ENCODE data around the gene RPS6KA5. TPM values are rescaled to one million over a fixed set of nuclear protein-coding genes. Genes with fewer than 3 reads are reported as not detected.

RPS6KA5 gene
- total RNA-seq, 1 donor from 2014 or later: 1.0 TPM

DNA sequence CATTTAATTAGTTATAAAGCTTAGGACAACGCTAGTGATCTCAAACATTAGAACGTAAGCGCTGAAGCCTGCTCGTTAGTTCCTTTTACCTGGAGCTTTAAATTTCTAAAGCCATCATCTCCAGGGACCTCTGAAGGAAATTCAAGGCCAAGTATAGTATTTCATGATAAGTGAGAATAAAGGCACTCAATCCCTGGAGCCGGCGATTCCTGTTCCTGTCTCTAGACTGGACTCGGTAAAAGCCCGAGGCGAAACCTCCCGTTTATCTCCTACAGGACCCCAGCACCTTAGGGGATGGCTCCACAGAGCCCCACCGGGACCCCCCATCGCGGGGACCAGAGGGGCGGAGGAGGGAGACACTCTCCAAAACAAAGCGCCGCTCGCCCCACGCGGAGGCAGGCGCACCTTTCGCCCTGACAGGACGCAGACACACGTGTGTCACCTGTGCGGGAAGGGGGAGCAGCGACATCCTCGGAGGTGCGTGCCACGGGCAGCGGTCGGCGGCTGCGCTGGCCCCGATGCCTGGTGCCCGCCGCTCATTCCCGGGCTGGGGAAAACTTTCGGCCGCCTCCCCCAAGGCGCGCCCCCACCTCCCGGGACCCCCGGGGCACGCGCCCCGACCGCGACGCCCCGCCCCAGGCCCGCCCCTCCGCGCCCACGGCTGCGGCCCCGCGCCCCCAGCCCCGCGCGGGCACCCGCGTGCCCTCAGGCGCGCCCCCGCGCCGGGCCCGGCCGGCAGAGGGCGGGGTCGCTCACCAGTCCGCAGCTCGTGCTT is 678 bp downstream of the RPS6KA5 start:
- peak overlapping the region; percentile 84 for H3K27ac ChIP-seq (ENCODE audit: low read depth, low read length)

DNA sequence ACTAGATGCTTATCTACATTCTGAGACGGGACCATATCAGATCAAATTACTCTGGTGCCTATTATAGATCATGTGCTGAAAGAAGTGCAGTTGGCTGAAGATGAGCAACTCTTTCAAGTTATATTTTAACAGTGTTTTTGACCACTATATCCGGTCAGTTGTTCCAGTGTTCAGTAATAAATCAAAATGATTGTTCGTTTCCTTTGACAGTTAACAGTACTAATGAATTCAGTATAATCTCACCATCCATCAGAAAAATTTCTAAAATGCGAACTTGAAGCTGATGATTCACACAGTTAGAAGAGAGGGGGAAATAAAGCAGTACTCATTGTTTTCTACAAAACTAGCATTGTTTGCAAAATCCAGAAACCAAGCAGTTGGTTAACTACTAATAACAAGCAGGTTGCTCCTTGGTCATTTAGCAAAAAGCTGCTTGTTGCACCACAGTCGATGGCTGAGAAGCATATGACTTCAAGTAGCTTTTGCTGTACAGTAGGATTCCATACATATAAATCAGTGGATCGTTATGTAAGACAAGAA is 2.3 kb downstream of the RPS6KA5 start:
- Mint-ChIP-seq H3K27ac (ENCODE audit: unreplicated experiment) (no peak overlapping the region), H3K4me1 (ENCODE audit: low read depth, unreplicated experiment) (peaks cover 6% of the 10 kb centered on the region), H3K36me3 (ENCODE audit: low read depth, unreplicated experiment) (no peaks in the 10 kb centered on the region), H3K4me3 (ENCODE audit: unreplicated experiment) (no peak overlapping the region), H3K9me3 (ENCODE audit: unreplicated experiment) (no peaks in the 10 kb centered on the region), H3K27me3 (ENCODE audit: low read depth, unreplicated experiment) (no peaks in the 10 kb centered on the region)
- Histone ChIP-seq H3K9ac (ENCODE audit: low read length) (no peak overlapping the region), H3K79me2 (ENCODE audit: insufficient read depth, low read length) (no peaks in the 10 kb centered on the region), H3K9me3 (ENCODE audit: insufficient read depth, low read depth, low read length) (no peaks in the 10 kb centered on the region), H2AFZ (ENCODE audit: low read depth, low read length) (no peak overlapping the region), H3K4me3 (ENCODE audit: insufficient read depth, low read depth, low read length) (no peak overlapping the region), H3K4me1 (ENCODE audit: insufficient read depth, low read length) (peaks cover 14% of the 10 kb centered on the region), H3K27me3 (ENCODE audit: insufficient read depth, low read length) (no peaks in the 10 kb centered on the region), H3K4me2 (ENCODE audit: low read length) (no peak overlapping the region), H3K27ac (ENCODE audit: low read depth, low read length) (no peak overlapping the region), H3K36me3 (ENCODE audit: insufficient read depth, low read length) (no peaks in the 10 kb centered on the region), H4K20me1 (ENCODE audit: insufficient read depth, low read length) (no peaks in the 10 kb centered on the region)
- no peak for FAIRE-seq
- no peak for TF ChIP-seq EZH2 (IDR thresholded peaks at IDR 0.05; ENCODE audit: insufficient read depth, low read length)
- TF ChIP-seq, protein P1, sequence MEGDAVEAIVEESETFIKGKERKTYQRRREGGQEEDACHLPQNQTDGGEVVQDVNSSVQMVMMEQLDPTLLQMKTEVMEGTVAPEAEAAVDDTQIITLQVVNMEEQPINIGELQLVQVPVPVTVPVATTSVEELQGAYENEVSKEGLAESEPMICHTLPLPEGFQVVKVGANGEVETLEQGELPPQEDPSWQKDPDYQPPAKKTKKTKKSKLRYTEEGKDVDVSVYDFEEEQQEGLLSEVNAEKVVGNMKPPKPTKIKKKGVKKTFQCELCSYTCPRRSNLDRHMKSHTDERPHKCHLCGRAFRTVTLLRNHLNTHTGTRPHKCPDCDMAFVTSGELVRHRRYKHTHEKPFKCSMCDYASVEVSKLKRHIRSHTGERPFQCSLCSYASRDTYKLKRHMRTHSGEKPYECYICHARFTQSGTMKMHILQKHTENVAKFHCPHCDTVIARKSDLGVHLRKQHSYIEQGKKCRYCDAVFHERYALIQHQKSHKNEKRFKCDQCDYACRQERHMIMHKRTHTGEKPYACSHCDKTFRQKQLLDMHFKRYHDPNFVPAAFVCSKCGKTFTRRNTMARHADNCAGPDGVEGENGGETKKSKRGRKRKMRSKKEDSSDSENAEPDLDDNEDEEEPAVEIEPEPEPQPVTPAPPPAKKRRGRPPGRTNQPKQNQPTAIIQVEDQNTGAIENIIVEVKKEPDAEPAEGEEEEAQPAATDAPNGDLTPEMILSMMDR (IDR thresholded peaks at IDR 0.05; ENCODE audit: insufficient read depth, low read depth, low read length): no peak
- peak; percentile 12 for DNase-seq (ENCODE audit: low read depth)

More for the DNA sequence above, 678 bp downstream of the RPS6KA5 start:
- FAIRE-seq (no peak), DNase-seq (ENCODE audit: low read depth) (no peak)
- H3K36me3 ChIP-seq (ENCODE audit: insufficient read depth, low read length): no peaks in the 10 kb centered on the region
- peaks cover 14% of the 10 kb centered on the region for H3K4me1 ChIP-seq (ENCODE audit: insufficient read depth, low read length)
- H3K27me3 ChIP-seq (ENCODE audit: insufficient read depth, low read length): no peaks in the 10 kb centered on the region
- TF ChIP-seq, protein P1 (IDR thresholded peaks at IDR 0.05; ENCODE audit: insufficient read depth, low read depth, low read length): no peak
- TF ChIP-seq EZH2 (IDR thresholded peaks at IDR 0.05; ENCODE audit: insufficient read depth, low read length): no peak
- H3K4me3 ChIP-seq (ENCODE audit: insufficient read depth, low read depth, low read length): peak overlapping the region; percentile 79
- Mint-ChIP-seq H3K4me1 (ENCODE audit: low read depth, unreplicated experiment) (peaks cover 6% of the 10 kb centered on the region), H3K27me3 (ENCODE audit: low read depth, unreplicated experiment) (no peaks in the 10 kb centered on the region), H3K9me3 (ENCODE audit: unreplicated experiment) (no peaks in the 10 kb centered on the region), H3K36me3 (ENCODE audit: low read depth, unreplicated experiment) (no peaks in the 10 kb centered on the region), H3K4me3 (ENCODE audit: unreplicated experiment) (peak overlapping the region; percentile 81), H3K27ac (ENCODE audit: unreplicated experiment) (peak overlapping the region; percentile 21)
- no peaks in the 10 kb centered on the region for H3K9me3 ChIP-seq (ENCODE audit: insufficient read depth, low read depth, low read length)
- H3K4me2 ChIP-seq (ENCODE audit: low read length): peak overlapping the region; percentile 96
- peak overlapping the region; percentile 87 for H3K9ac ChIP-seq (ENCODE audit: low read length)
- H3K79me2 ChIP-seq (ENCODE audit: insufficient read depth, low read length): no peaks in the 10 kb centered on the region
- H4K20me1 ChIP-seq (ENCODE audit: insufficient read depth, low read length): no peaks in the 10 kb centered on the region
- H2AFZ ChIP-seq (ENCODE audit: low read depth, low read length): peak overlapping the region; percentile 94

DNA sequence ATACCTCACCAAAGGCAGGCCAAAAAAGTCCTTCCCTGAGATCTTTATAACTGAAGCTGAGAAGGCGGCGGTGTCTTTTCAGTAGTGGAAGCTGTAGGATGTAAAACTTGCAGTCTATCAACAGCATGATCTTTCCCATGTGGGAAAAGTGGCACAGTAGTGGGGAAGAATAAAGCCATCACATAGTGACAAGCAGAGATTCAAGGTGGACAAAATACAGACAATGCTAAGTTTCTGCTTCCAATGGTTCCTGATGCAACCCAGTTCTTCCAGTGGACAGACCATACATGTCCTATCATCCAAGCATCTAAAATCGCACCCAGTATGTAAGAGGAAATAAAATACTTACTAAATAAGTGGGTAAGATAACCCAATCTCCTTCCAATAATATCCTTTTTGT is 4.1 kb downstream of the RPS6KA5 start:
- Histone ChIP-seq H3K79me2 (ENCODE audit: insufficient read depth, low read length) (no peaks in the 10 kb centered on the region), H2AFZ (ENCODE audit: low read depth, low read length) (no peak overlapping the region), H3K27me3 (ENCODE audit: insufficient read depth, low read length) (no peaks in the 10 kb centered on the region), H3K27ac (ENCODE audit: low read depth, low read length) (no peak overlapping the region), H3K4me3 (ENCODE audit: insufficient read depth, low read depth, low read length) (no peak overlapping the region), H3K9ac (ENCODE audit: low read length) (no peak overlapping the region), H4K20me1 (ENCODE audit: insufficient read depth, low read length) (no peaks in the 10 kb centered on the region), H3K36me3 (ENCODE audit: insufficient read depth, low read length) (no peaks in the 10 kb centered on the region), H3K9me3 (ENCODE audit: insufficient read depth, low read depth, low read length) (no peaks in the 10 kb centered on the region), H3K4me1 (ENCODE audit: insufficient read depth, low read length) (peaks cover 9% of the 10 kb centered on the region), H3K4me2 (ENCODE audit: low read length) (no peak overlapping the region)
- Mint-ChIP-seq H3K27ac (ENCODE audit: unreplicated experiment) (no peak overlapping the region), H3K4me1 (ENCODE audit: low read depth, unreplicated experiment) (peaks cover 6% of the 10 kb centered on the region), H3K9me3 (ENCODE audit: unreplicated experiment) (no peaks in the 10 kb centered on the region), H3K4me3 (ENCODE audit: unreplicated experiment) (no peak overlapping the region), H3K27me3 (ENCODE audit: low read depth, unreplicated experiment) (no peaks in the 10 kb centered on the region), H3K36me3 (ENCODE audit: low read depth, unreplicated experiment) (no peaks in the 10 kb centered on the region)
- FAIRE-seq (no peak), DNase-seq (ENCODE audit: low read depth) (no peak)
- TF ChIP-seq, protein P1 (IDR thresholded peaks at IDR 0.05; ENCODE audit: insufficient read depth, low read depth, low read length): no peak
- TF ChIP-seq EZH2 (IDR thresholded peaks at IDR 0.05; ENCODE audit: insufficient read depth, low read length): no peak

All from astrocyte (in vitro differentiated cells and primary cell).